Suprapubic skin (tissue), 4 donors: ENCODE data around the gene AFF2. TPM values are rescaled to one million over a fixed set of nuclear protein-coding genes. Genes with fewer than 3 reads are reported as not detected.

ENCODE experiments used
- DNase-seq, 2 donors: peaks; one replicate each; pipeline ENCODE4 v3.0.0-alpha.2; 2019; ENCODE audit warnings: low spot score in 2 of 2
- H3K27ac ChIP-seq: fragments of 200-600 bp; sonication (generic); one replicate; pipeline ENCODE4 v1.5.1; 2019
- H3K27me3 ChIP-seq: fragments of 200-600 bp; sonication (generic); one replicate; pipeline ENCODE4 v1.5.1; 2019
- H3K36me3 ChIP-seq: fragments of 200-600 bp; sonication (generic); one replicate; pipeline ENCODE4 v1.5.1; 2019
- H3K4me1 ChIP-seq: fragments of 200-600 bp; sonication (generic); one replicate; pipeline ENCODE4 v1.5.1; 2019
- H3K4me3 ChIP-seq: fragments of 200-600 bp; sonication (generic); one replicate; pipeline ENCODE4 v1.5.1; 2019; ENCODE audit warnings: mild to moderate bottlenecking
- H3K9me3 ChIP-seq: fragments of 200-600 bp; sonication (generic); one replicate; pipeline ENCODE4 v1.5.1; 2019
- CTCF ChIP-seq, 2 donors: fragments of 200-600 bp in 1 of 2; fragments of 450-650 bp in 1 of 2; sonication (generic) in 1 of 2; IDR thresholded peaks; one replicate each; pipeline ENCODE4 v1.5.1; 2016 to 2019; ENCODE audit warnings: antibody characterized with exemption in 2 of 2, mild to moderate bottlenecking in 1 of 2, moderate library complexity in 1 of 2
- EP300 ChIP-seq: sonication (generic); formaldehyde crosslinking; IDR thresholded peaks from one replicate; pipeline ENCODE4 v1.6.1; 2017; ENCODE audit warnings: antibody characterized with exemption
- POLR2A ChIP-seq, 2 donors: fragments of 450-650 bp; IDR thresholded peaks; one replicate each; pipeline ENCODE4 v1.6.1; 2017; ENCODE audit warnings: antibody characterized with exemption in 2 of 2, mild to moderate bottlenecking in 2 of 2, moderate library complexity in 2 of 2
- POLR2AphosphoS5 ChIP-seq, 3 donors: sonication (generic); formaldehyde crosslinking; IDR thresholded peaks; one replicate each; pipeline ENCODE4 v1.6.1; 2017; ENCODE audit warnings: antibody characterized with exemption in 3 of 3
- WGBS: methylation state at CpG from one replicate; pipeline ENCODE4 v1.1.5; 2018; 5-methylcytosine and 5-hydroxymethylcytosine counted together
- total RNA-seq, 4 donors: library from RNA; depleted of rRNA; stranded (reverse); fragments of >200 nt; gene quantifications; one replicate each; pipeline ENCODE4 v1.1.0, GENCODE V29; 2016

The AFF2 gene
- total RNA-seq, 4 donors from 2014 or later = 0.72 to 3.0 (median 1.6) TPM

DNA sequence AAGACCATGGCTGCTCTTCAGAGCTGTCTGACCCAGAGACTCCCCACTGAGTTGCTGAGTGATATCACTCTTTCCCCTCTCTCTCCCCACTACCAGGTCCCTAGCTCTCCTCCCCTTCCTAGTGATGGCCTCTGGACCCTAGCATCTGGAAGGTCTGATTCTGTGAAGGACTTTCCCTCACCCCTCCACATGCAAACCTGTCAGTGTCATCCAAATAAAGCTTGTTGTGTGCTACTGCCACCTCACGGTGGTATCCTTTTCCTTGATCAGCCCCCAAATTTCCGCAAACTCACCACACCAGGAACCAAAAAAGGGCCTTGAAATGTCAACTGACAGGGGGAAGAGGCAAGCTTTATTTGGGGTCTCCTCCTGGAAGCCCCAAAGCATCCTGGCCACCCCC is 504.5 kb downstream of the AFF2 start:
- DNase-seq = no peak
- H3K27me3 ChIP-seq = no peaks in the 10 kb centered on the region
- TF ChIP-seq POLR2AphosphoS5 (IDR thresholded peaks at IDR 0.05) (no peak), EP300 (no peak), CTCF (IDR thresholded peaks at IDR 0.05) (no peak), POLR2A (IDR thresholded peaks at IDR 0.05) (no peak)
- no peak overlapping the region for H3K4me3 ChIP-seq
- WGBS = 60% methylated on average over 2 of the region's 2 CpGs
- no peaks in the 10 kb centered on the region for H3K9me3 ChIP-seq
- no peaks in the 10 kb centered on the region for H3K36me3 ChIP-seq
- no peak overlapping the region for H3K27ac ChIP-seq
- no peaks in the 10 kb centered on the region for H3K4me1 ChIP-seq

DNA sequence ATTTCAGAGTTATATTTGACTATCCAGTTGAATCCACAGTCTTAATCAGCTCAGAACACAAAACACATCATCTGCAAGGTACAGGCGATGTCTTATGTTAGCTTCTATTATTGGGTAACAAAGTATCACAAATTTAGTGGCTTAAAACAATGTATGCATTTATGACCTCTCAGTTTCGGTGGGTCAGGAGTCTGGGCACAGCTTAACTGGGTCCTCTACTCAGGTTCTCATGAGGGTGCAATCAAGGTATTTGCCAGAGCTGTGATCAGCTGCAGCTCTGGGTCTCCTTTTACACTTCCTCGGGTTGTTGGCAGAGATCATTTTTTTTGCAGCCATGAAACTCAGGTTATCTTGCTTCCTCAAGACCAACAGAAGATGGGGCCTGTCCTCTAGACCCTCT is 505.8 kb downstream of the AFF2 start:
- Histone ChIP-seq H3K4me1 (no peaks in the 10 kb centered on the region), H3K36me3 (no peaks in the 10 kb centered on the region), H3K4me3 (no peak overlapping the region), H3K27me3 (no peaks in the 10 kb centered on the region), H3K9me3 (no peaks in the 10 kb centered on the region), H3K27ac (no peak overlapping the region)
- 72% methylated on average over 3 of the region's 3 CpGs for WGBS
- DNase-seq = no peak
- TF ChIP-seq POLR2A (IDR thresholded peaks at IDR 0.05) (no peak), EP300 (no peak), CTCF (IDR thresholded peaks at IDR 0.05) (no peak), POLR2AphosphoS5 (IDR thresholded peaks at IDR 0.05) (no peak)

DNA sequence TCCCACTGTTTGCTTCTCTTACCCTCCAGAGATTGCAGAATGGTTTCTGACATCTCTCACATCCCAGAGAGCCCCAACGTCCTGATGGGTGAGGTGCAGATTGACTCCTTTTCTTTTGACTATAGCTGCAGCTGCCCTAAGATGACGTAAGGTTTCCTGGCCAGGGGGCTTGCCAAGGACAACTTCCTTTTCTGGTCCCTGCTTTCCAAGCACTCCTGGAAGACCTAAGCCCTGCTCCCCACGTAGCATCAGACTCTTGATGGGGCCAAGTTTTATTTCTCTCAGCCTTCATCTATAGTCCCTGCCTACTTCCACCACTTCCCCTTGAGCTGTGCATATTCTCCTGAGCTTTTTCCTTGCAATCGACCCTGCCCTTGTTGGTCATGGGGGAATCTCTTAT is 507.0 kb downstream of the AFF2 start:
- 54% methylated on average over 4 of the region's 4 CpGs for WGBS

GRCh38 chrX:149010013-149010852 is 509.8 kb downstream of the AFF2 start:
- 40% methylated on average over 4 of the region's 4 CpGs for WGBS
- Histone ChIP-seq H3K9me3 (no peaks in the 10 kb centered on the region), H3K27ac (no peak overlapping the region), H3K4me1 (no peaks in the 10 kb centered on the region), H3K4me3 (no peak overlapping the region), H3K27me3 (no peaks in the 10 kb centered on the region), H3K36me3 (no peaks in the 10 kb centered on the region)
- TF ChIP-seq EP300 (no peak), CTCF (IDR thresholded peaks at IDR 0.05) (no peak), POLR2A (IDR thresholded peaks at IDR 0.05) (no peak), POLR2AphosphoS5 (IDR thresholded peaks at IDR 0.05) (no peak)
- DNase-seq = no peak

More for the DNA sequence above, 507.0 kb downstream of the AFF2 start:
- TF ChIP-seq POLR2A (IDR thresholded peaks at IDR 0.05) (no peak), EP300 (no peak), CTCF (IDR thresholded peaks at IDR 0.05) (no peak), POLR2AphosphoS5 (IDR thresholded peaks at IDR 0.05) (no peak)
- Histone ChIP-seq H3K36me3 (no peaks in the 10 kb centered on the region), H3K27ac (no peak overlapping the region), H3K9me3 (no peaks in the 10 kb centered on the region), H3K4me3 (no peak overlapping the region), H3K27me3 (no peaks in the 10 kb centered on the region), H3K4me1 (no peaks in the 10 kb centered on the region)
- DNase-seq = no peak

DNA sequence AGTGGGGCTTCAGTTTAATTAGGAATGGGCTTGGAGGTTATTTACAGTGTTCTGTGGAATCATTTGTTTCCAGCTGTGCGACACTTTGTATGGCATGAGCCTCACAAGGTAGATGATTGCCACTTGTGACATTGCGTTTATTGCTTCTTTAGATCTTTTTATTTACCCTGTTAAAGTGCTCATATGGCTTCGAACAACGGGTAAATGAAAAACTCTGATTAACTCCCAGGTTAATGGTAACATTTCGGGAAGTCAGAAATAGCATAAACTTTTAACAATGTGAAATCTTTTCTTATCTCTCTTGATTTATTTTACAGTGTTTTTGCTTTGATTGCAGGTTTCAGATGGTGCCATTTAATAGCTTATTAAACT is 510.4 kb downstream of the AFF2 start:
- no peaks in the 10 kb centered on the region for H3K4me1 ChIP-seq
- 67% methylated on average over 5 of the region's 5 CpGs for WGBS
- H3K27me3 ChIP-seq = no peaks in the 10 kb centered on the region
- no peaks in the 10 kb centered on the region for H3K36me3 ChIP-seq
- H3K9me3 ChIP-seq = no peaks in the 10 kb centered on the region
- H3K4me3 ChIP-seq = no peak overlapping the region
- TF ChIP-seq POLR2AphosphoS5 (IDR thresholded peaks at IDR 0.05) (no peak), POLR2A (IDR thresholded peaks at IDR 0.05) (no peak), CTCF (IDR thresholded peaks at IDR 0.05) (no peak), EP300 (no peak)
- no peak overlapping the region for H3K27ac ChIP-seq
- DNase-seq = no peak
